OCI-LY3 (cell line): ENCODE results near the gene PDCD4.

ENCODE experiments used
- H2AFZ ChIP-seq: fragments of 200-600, 300-600 bp; shearing (Covaris generic); 2 replicates; pipeline ENCODE4 v1.6.0; 2014; ENCODE audit warnings: antibody characterized with exemption, low read depth, low read length
- H3K27ac ChIP-seq: fragments of 200-600, 300-600 bp; sonication (generic); 2 replicates; pipeline ENCODE4 v1.5.1; 2014; ENCODE audit warnings: mild to moderate bottlenecking, low read length, moderate library complexity, mixed read lengths
- H3K27me3 ChIP-seq: fragments of 200-600, 300-600 bp; sonication (generic); 2 replicates; pipeline ENCODE4 v1.6.1; 2014; ENCODE audit warnings: low read depth, low read length, mixed read lengths
- H3K36me3 ChIP-seq: fragments of 200-600, 300-600 bp; sonication (generic); replicated peaks from 2 replicates; pipeline ENCODE3; 2014; ENCODE audit warnings: low read depth, low read length, mixed read lengths
- H3K4me1 ChIP-seq: fragments of 300-600, 200-600 bp; sonication (generic); 2 replicates; pipeline ENCODE4 v1.6.1; 2014; ENCODE audit warnings: low read length, mixed read lengths
- H3K4me2 ChIP-seq: fragments of 200-600, 300-600 bp; sonication (generic); 2 replicates; pipeline ENCODE4 v1.6.1; 2014; ENCODE audit warnings: low read length, mixed read lengths
- H3K4me3 ChIP-seq: fragments of 300-600, 200-600 bp; sonication (generic); 2 replicates; pipeline ENCODE4 v1.5.1; 2014; ENCODE audit warnings: antibody characterized with exemption, mild to moderate bottlenecking, low read length, moderate library complexity
- H3K79me2 ChIP-seq: fragments of 300-600, 200-600 bp; shearing (Covaris generic); 2 replicates; pipeline ENCODE4 v1.6.1; 2014; ENCODE audit warnings: mild to moderate bottlenecking, low read length, mixed read lengths
- H3K9ac ChIP-seq: fragments of 300-600, 200-600 bp; shearing (Covaris generic); 2 replicates; pipeline ENCODE4 v1.6.0; 2014; ENCODE audit warnings: mild to moderate bottlenecking, low read length, moderate library complexity
- H3K9me3 ChIP-seq: fragments of 200-600, 300-600 bp; shearing (Covaris generic); 2 replicates; pipeline ENCODE4 v1.6.1; 2014; ENCODE audit warnings: low read length, mixed read lengths; ENCODE audit not compliant: insufficient read depth
- H4K20me1 ChIP-seq: fragments of 200-600, 300-600 bp; sonication (generic); 2 replicates; pipeline ENCODE4 v1.6.1; 2016; ENCODE audit warnings: low read length, mixed read lengths; ENCODE audit not compliant: insufficient read depth
- CTCF ChIP-seq: fragments of 200-600, 300-600 bp; sonication (generic); IDR thresholded peaks from 2 replicates; pipeline ENCODE4 v1.5.1; 2014; ENCODE audit warnings: antibody characterized with exemption, low read length, low read depth
- EZH2phosphoT487 ChIP-seq: fragments of 200-600 bp; shearing (Covaris generic); IDR thresholded peaks from 2 replicates; pipeline ENCODE4 v1.6.1; 2018; ENCODE audit warnings: antibody characterized with exemption, mixed run types, low read depth

PDCD4 gene

DNA sequence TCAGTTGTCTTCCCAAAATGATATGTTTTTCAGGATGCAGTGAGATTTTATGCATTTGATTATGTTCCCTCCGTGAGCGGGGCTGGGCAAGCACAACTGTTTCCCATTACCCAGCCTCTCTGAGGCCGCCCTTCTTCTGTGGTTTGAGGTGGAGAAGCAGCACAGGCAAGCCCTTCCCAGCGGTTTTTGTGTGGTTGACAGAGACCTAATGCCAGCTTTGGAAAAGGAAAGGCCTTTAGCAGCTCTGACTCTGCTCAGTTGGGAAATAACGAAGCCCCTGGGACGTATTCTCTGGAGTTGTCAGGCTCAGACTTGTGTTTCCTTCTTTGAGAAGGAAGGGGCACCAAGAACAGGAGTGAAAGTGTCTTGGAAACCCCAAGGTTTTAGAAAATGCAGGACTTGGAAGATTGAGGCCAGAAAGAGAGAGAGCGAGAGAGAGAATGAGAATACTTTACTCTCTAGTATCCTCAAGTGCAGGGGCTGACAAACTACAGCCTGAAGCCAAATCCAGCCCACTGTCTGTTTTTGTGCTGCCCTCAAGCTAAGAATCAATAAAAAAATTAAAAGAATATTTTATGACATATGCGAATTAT lies 20.6 kb upstream of the PDCD4 start:
- no peaks in the 10 kb centered on the region for H3K27me3 ChIP-seq
- H3K9me3 ChIP-seq, result no peaks in the 10 kb centered on the region
- no peaks in the 10 kb centered on the region for H3K79me2 ChIP-seq
- no peak overlapping the region for H3K27ac ChIP-seq
- H3K4me3 ChIP-seq, result no peak overlapping the region
- no peak overlapping the region for H3K4me2 ChIP-seq
- H3K4me1 ChIP-seq, result peaks cover 18% of the 10 kb centered on the region
- no peak overlapping the region for H3K9ac ChIP-seq
- no peaks in the 10 kb centered on the region for H3K36me3 ChIP-seq
- no peaks in the 10 kb centered on the region for H4K20me1 ChIP-seq
- TF ChIP-seq EZH2phosphoT487 (no peak), CTCF (no peak)
- H2AFZ ChIP-seq, result no peak overlapping the region

DNA sequence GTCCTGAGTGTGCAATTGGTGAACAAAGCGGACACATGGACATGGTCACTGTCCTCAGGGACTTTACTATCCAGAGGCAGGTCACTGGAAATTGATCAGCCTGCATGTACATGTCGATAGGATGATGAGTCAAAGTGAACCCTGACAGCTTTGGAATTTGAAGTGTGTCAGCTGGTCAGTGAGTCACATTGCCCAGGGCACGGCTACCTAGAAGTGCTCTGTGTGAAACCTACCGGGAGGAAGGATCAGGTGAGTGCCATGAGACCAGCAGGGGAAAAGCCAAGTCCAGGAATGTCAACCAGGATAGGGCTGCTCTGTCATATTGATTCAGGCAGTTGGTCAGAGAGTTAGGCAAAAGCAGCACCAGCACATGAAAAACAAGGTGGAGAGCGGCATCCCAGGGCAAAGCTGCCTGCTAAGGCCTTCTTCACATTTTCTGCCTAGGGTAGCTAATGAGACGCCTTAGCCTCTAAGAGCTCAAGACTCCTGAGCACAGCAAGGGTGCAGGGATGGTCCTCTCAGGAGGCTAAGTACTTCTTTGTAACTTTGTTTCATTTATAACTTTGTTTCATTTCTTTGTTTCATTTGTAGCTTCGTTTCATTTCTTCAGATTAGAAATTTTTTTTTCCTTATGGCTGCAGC lies 19.4 kb upstream of the PDCD4 start:
- Histone ChIP-seq H4K20me1 (no peaks in the 10 kb centered on the region), H3K36me3 (no peaks in the 10 kb centered on the region), H3K4me2 (peak overlapping the region; percentile 35), H3K9me3 (no peaks in the 10 kb centered on the region), H3K9ac (no peak overlapping the region), H3K27me3 (no peaks in the 10 kb centered on the region), H3K4me3 (no peak overlapping the region), H3K4me1 (peaks cover 19% of the 10 kb centered on the region), H3K79me2 (no peaks in the 10 kb centered on the region), H2AFZ (peak overlapping the region; percentile 3; the same call in 1 of the 2 replicates), H3K27ac (no peak overlapping the region)
- TF ChIP-seq EZH2phosphoT487 (no peak), CTCF (no peak)

- H3K9ac ChIP-seq, result no peak overlapping the region
- peak overlapping the region; percentile 35 for H3K4me2 ChIP-seq
- H4K20me1 ChIP-seq, result no peaks in the 10 kb centered on the region
- H2AFZ ChIP-seq, result peak overlapping the region; percentile 3; the same call in 1 of the 2 replicates
- H3K9me3 ChIP-seq, result no peaks in the 10 kb centered on the region
- no peaks in the 10 kb centered on the region for H3K79me2 ChIP-seq
- TF ChIP-seq EZH2phosphoT487, result no peak
- no peak for TF ChIP-seq CTCF
- no peak overlapping the region for H3K27ac ChIP-seq
- H3K4me3 ChIP-seq, result no peak overlapping the region
- H3K36me3 ChIP-seq, result no peaks in the 10 kb centered on the region
- H3K4me1 ChIP-seq, result peaks cover 25% of the 10 kb centered on the region
- no peaks in the 10 kb centered on the region for H3K27me3 ChIP-seq
Observed at GRCh38 chr10:110852947-110853346, 18.8 kb upstream of the PDCD4 start.

DNA sequence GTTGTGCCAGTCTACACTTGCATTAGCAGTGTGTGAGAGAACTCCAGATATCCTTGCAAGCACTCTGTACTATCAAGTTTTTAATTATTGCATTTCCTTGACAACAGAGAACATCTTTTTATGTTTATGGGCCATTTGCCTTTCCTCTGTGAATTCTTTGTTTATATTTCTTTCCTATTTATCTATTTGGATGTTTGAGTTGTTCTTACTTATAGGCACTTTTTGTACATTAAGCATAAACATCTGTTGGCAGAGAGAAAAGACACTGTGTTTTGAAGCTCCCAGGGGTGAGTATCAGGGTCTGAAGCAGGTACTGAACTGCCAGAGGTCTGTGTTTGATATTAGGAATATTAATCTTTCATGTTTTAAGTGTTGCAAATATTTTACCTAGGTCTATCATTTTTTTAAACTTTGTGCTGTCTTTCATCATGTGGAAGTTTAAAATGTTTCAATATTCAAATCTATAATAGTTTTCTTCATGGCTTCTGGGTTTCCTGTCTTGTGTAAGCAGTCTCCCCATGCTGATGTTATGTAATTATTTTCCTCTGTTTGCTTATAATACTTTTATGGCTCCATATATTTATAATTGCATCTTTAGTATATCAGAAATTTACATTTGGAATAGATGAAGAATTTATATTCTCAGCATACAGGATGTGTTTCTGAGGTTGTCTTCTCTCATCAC lies 17.7 kb upstream of the PDCD4 start:
- no peaks in the 10 kb centered on the region for H3K79me2 ChIP-seq
- no peak overlapping the region for H3K9ac ChIP-seq
- no peak overlapping the region for H3K27ac ChIP-seq
- no peaks in the 10 kb centered on the region for H3K36me3 ChIP-seq
- peaks cover 32% of the 10 kb centered on the region for H3K4me1 ChIP-seq
- no peaks in the 10 kb centered on the region for H3K9me3 ChIP-seq
- no peak for TF ChIP-seq CTCF
- no peak for TF ChIP-seq EZH2phosphoT487
- no peaks in the 10 kb centered on the region for H3K27me3 ChIP-seq
- H2AFZ ChIP-seq, result no peak overlapping the region
- no peak overlapping the region for H3K4me2 ChIP-seq
- H4K20me1 ChIP-seq, result no peaks in the 10 kb centered on the region
- no peak overlapping the region for H3K4me3 ChIP-seq
